Muscle layer of colon (tissue), 2 donors: ENCODE measurements around the gene CALD1.
A peak's percentile ranks its signal among the peaks of the same experiment; 100 is the strongest.

Source experiments
- H3K27ac ChIP-seq: one replicate; pipeline ENCODE4 v1.7.0; 2013; ENCODE audit warnings: low read depth, mild to moderate bottlenecking, low read length, moderate library complexity
- H3K27me3 ChIP-seq, 2 donors: one replicate each; pipeline ENCODE4 v1.7.0; 2013; ENCODE audit warnings: low read length in 2 of 2, mild to moderate bottlenecking in 2 of 2; ENCODE audit not compliant: insufficient read depth in 2 of 2, control insufficient read depth in 1 of 2
- H3K36me3 ChIP-seq: one replicate; pipeline ENCODE4 v1.7.0; 2013; ENCODE audit warnings: mild to moderate bottlenecking, low read length; ENCODE audit not compliant: insufficient read depth
- H3K4me1 ChIP-seq: one replicate; pipeline ENCODE4 v1.7.0; 2013; ENCODE audit warnings: mild to moderate bottlenecking, low read length; ENCODE audit not compliant: insufficient read depth
- H3K4me3 ChIP-seq, 2 donors: one replicate each; pipeline ENCODE4 v1.7.0; 2013; ENCODE audit warnings: low read length in 2 of 2, low read depth in 1 of 2, mild to moderate bottlenecking in 1 of 2, moderate library complexity in 1 of 2
- H3K9ac ChIP-seq: one replicate; pipeline ENCODE4 v1.7.0; 2013; ENCODE audit warnings: low read length
- H3K9me3 ChIP-seq: one replicate; pipeline ENCODE4 v1.7.0; 2013; ENCODE audit warnings: mild to moderate bottlenecking, low read length
- donor health status: abdominal sarcoma.
- donor health status: Adenocarcinoma of cecum.

Gene CALD1

GRCh38 chr7:134814730-134815364 is 35.4 kb downstream of the CALD1 start:
- Histone ChIP-seq H3K4me3 (peak overlapping the region in 1 of 2 donors; percentile 5), H3K9ac (no peak overlapping the region), H3K36me3 (peaks cover 20% of the 10 kb centered on the region), H3K9me3 (no peaks in the 10 kb centered on the region), H3K27ac (peak overlapping the region; percentile 5), H3K27me3 (no peaks in the 10 kb centered on the region), H3K4me1 (peaks cover 79% of the 10 kb centered on the region)

GRCh38 chr7:134818613-134819345 is 39.3 kb downstream of the CALD1 start:
- H3K9me3 ChIP-seq = no peaks in the 10 kb centered on the region
- H3K27ac ChIP-seq = peak overlapping the region; percentile 4
- H3K36me3 ChIP-seq = peaks cover 9% of the 10 kb centered on the region
- H3K9ac ChIP-seq = no peak overlapping the region
- H3K4me1 ChIP-seq = peaks cover 55% of the 10 kb centered on the region
- H3K27me3 ChIP-seq = no peaks in the 10 kb centered on the region
- H3K4me3 ChIP-seq = no peak overlapping the region

- no peaks in the 10 kb centered on the region for H3K9me3 ChIP-seq
- peak overlapping the region; percentile 4 for H3K27ac ChIP-seq
- H3K9ac ChIP-seq = no peak overlapping the region
- H3K36me3 ChIP-seq = peaks cover 7% of the 10 kb centered on the region
- peaks cover 52% of the 10 kb centered on the region for H3K4me1 ChIP-seq
- no peaks in the 10 kb centered on the region for H3K27me3 ChIP-seq
- no peak overlapping the region for H3K4me3 ChIP-seq
Observed at GRCh38 chr7:134819401-134819800, 40.0 kb downstream of the CALD1 start.

- peak overlapping the region; percentile 47 for H3K27ac ChIP-seq
Observed at GRCh38 chr7:134820295-134820694, 40.9 kb downstream of the CALD1 start.

GRCh38 chr7:134820778-134821177 is 41.3 kb downstream of the CALD1 start:
- Histone ChIP-seq H3K4me1 (peaks cover 54% of the 10 kb centered on the region), H3K4me3 (no peak overlapping the region), H3K36me3 (no peaks in the 10 kb centered on the region), H3K9ac (no peak overlapping the region), H3K27me3 (no peaks in the 10 kb centered on the region), H3K9me3 (no peaks in the 10 kb centered on the region), H3K27ac (no peak overlapping the region)

More at GRCh38 chr7:134820295-134820694, 40.9 kb downstream of the CALD1 start:
- no peaks in the 10 kb centered on the region for H3K9me3 ChIP-seq
- H3K4me1 ChIP-seq = peaks cover 49% of the 10 kb centered on the region
- H3K27me3 ChIP-seq = no peaks in the 10 kb centered on the region
- H3K4me3 ChIP-seq = no peak overlapping the region
- no peak overlapping the region for H3K9ac ChIP-seq
- no peaks in the 10 kb centered on the region for H3K36me3 ChIP-seq

- Histone ChIP-seq H3K27ac (no peak overlapping the region), H3K4me1 (peaks cover 65% of the 10 kb centered on the region), H3K27me3 (no peaks in the 10 kb centered on the region), H3K36me3 (no peaks in the 10 kb centered on the region), H3K9me3 (no peaks in the 10 kb centered on the region), H3K9ac (no peak overlapping the region), H3K4me3 (no peak overlapping the region)
Observed at GRCh38 chr7:134823400-134823799, 44.0 kb downstream of the CALD1 start.

DNA sequence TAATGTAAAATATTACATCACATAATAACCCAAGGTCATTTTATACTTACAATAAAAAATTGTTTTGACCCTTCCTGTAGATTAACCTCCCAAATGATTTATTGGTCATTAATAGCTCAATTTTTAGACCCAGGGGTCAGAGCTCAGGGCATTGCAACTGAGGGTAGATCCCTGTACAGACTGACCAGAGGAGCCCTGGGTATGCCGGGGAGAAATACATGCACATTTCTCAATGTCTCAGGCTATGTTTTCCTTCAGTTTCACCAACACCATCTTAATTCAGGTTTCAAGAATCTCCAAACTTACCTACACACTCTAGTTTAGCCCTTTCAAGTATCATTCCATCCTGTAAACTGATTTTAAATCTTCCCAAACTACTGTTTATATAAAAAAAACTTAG is 46.2 kb downstream of the CALD1 start:
- Histone ChIP-seq H3K27me3 (no peaks in the 10 kb centered on the region), H3K9ac (no peak overlapping the region), H3K27ac (no peak overlapping the region), H3K36me3 (no peaks in the 10 kb centered on the region), H3K4me1 (peaks cover 67% of the 10 kb centered on the region), H3K4me3 (no peak overlapping the region), H3K9me3 (no peaks in the 10 kb centered on the region)

GRCh38 chr7:134826105-134826504 is 46.7 kb downstream of the CALD1 start:
- H3K9me3 ChIP-seq = no peaks in the 10 kb centered on the region
- H3K36me3 ChIP-seq = no peaks in the 10 kb centered on the region
- H3K9ac ChIP-seq = no peak overlapping the region
- peaks cover 70% of the 10 kb centered on the region for H3K4me1 ChIP-seq
- H3K4me3 ChIP-seq = no peak overlapping the region
- H3K27ac ChIP-seq = peak overlapping the region; percentile 43
- H3K27me3 ChIP-seq = no peaks in the 10 kb centered on the region

DNA sequence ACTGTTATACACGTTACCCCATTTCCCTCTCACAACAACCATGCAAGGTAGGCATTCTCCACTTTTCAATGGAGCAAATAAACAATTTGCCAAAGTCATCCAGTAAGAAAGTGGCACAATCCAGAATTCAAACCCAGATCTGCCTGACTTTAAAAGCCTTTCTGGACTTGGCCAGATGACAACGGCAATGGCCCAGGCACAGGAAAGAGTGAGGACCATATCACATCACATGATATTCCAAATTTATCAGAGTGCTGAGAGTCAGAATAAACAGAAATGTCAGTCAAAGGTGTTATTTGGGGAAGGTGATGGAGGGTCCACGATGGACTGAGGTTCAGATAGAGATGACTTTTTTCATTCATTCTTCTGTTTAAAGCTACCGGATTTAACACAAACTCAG is 48.0 kb downstream of the CALD1 start:
- no peaks in the 10 kb centered on the region for H3K9me3 ChIP-seq
- H3K36me3 ChIP-seq = no peaks in the 10 kb centered on the region
- H3K9ac ChIP-seq = peak overlapping the region; percentile 38
- no peaks in the 10 kb centered on the region for H3K27me3 ChIP-seq
- peak overlapping the region; percentile 43 for H3K27ac ChIP-seq
- H3K4me3 ChIP-seq = peak overlapping the region in 1 of 2 donors; percentile 21
- H3K4me1 ChIP-seq = peaks cover 77% of the 10 kb centered on the region

GRCh38 chr7:134827889-134828288 is 48.5 kb downstream of the CALD1 start:
- peak overlapping the region; percentile 43 for H3K27ac ChIP-seq
- H3K9me3 ChIP-seq = no peaks in the 10 kb centered on the region
- peaks cover 80% of the 10 kb centered on the region for H3K4me1 ChIP-seq
- peaks cover 2% of the 10 kb centered on the region for H3K36me3 ChIP-seq
- H3K4me3 ChIP-seq = peak overlapping the region in 1 of 2 donors; percentile 21
- H3K9ac ChIP-seq = peak overlapping the region; percentile 38
- no peaks in the 10 kb centered on the region for H3K27me3 ChIP-seq

DNA sequence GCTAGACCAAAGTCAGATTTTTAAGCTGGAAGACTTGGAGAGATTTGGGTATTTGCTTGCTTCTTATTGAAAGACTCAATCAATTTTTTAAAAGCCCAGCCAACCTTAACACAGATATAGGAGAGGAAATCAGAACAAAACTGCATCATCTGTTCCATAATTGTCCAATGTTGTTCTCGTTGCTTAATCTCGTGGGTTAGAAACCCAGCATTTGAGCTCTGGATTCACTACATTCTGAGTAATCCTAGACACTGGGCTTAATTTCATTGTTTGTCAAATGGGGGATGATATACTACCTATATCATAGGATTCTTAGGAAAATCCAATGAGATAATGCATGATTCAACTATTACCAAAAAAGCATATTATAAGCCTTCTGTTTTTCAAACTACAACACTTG is 48.9 kb downstream of the CALD1 start:
- Histone ChIP-seq H3K27me3 (no peaks in the 10 kb centered on the region), H3K9ac (peak overlapping the region; percentile 41), H3K27ac (peak overlapping the region; percentile 43), H3K9me3 (no peaks in the 10 kb centered on the region), H3K4me3 (peak overlapping the region in 1 of 2 donors; percentile 2), H3K4me1 (peaks cover 80% of the 10 kb centered on the region), H3K36me3 (peaks cover 6% of the 10 kb centered on the region)
